ENCODE measurements around the gene CDC34. TPM values are rescaled to one million over a fixed set of nuclear protein-coding genes. Genes with fewer than 3 reads are reported as not detected.

CDC34 gene
- total RNA-seq, 2 donors from 2014 or later: 40.2 to 86.2 TPM

DNA sequence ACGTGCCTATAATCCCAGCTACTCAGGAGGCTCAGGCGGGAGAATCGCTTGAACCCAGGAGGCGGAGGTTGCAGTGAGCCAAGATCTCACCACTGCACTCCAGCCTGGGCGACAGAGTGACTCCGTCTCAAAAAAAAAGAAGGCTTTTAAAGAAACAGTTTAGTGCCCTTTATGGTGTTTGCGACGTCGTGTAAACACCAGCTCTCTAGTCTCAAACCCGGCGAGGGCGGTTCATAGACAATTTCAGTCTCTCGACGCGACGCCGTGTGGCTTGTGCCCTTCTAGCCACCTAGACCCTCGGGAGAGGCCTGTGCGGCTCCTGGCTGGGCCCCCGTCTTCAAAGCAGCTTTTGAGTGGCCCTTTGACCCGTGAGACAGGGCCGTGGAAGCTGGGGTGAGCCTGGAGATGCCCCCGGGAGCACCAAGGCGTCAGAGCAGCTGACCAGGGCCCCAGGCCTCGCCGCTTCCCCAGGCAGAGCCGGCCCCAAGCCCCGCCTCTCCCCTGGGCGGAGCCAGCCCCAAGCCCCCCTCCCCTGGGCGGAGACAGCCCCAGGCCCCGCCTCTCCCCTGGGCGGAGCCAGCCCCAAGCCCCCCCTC, 40.3 kb upstream of the CDC34 start:
- no peaks in the 10 kb centered on the region for H3K27me3 ChIP-seq (replicated peaks; ENCODE audit: insufficient read depth)
- TF ChIP-seq, protein P1, sequence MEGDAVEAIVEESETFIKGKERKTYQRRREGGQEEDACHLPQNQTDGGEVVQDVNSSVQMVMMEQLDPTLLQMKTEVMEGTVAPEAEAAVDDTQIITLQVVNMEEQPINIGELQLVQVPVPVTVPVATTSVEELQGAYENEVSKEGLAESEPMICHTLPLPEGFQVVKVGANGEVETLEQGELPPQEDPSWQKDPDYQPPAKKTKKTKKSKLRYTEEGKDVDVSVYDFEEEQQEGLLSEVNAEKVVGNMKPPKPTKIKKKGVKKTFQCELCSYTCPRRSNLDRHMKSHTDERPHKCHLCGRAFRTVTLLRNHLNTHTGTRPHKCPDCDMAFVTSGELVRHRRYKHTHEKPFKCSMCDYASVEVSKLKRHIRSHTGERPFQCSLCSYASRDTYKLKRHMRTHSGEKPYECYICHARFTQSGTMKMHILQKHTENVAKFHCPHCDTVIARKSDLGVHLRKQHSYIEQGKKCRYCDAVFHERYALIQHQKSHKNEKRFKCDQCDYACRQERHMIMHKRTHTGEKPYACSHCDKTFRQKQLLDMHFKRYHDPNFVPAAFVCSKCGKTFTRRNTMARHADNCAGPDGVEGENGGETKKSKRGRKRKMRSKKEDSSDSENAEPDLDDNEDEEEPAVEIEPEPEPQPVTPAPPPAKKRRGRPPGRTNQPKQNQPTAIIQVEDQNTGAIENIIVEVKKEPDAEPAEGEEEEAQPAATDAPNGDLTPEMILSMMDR (IDR thresholded peaks at IDR 0.05): no peak
- H3K9me3 ChIP-seq: no peaks in the 10 kb centered on the region
- no peak overlapping the region for H3K27ac ChIP-seq
- H3K4me3 ChIP-seq: no peak overlapping the region
- no peak for DNase-seq (ENCODE audit: low spot score)
- no peaks in the 10 kb centered on the region for H3K36me3 ChIP-seq
- H3K4me1 ChIP-seq (ENCODE audit: control insufficient read depth in 1 of 2, low read depth in 2 of 2): peaks cover 0 to 8% of the 10 kb centered on the region in 2 donors
- ATAC-seq (ENCODE audit: insufficient number of reproducible peaks, low FRiP score, low read depth): no peak

DNA sequence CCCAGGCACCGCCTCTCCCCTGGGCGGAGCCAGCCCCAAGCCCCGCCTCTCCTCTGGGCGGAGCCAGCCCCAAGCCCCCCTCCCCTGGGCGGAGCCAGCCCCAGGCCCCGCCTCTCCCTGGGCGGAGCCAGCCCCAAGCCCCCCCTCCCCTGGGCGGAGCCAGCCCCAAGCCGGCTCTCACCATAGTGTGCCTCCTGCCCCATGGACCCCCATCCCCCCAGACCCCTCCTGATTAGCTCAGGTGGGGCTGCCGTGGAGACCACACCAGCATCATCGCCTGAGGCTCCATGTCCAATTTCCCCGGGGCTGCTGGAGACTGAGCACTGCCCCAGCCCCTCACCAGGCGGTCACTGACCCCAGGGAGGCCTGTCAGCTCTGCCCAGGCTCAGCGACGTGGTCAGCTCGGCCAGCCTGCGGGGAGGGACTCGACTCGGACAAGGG, 39.4 kb upstream of the CDC34 start:
- ATAC-seq (ENCODE audit: insufficient number of reproducible peaks, low FRiP score, low read depth) (no peak), DNase-seq (ENCODE audit: low spot score) (no peak)
- Histone ChIP-seq H3K9me3 (no peaks in the 10 kb centered on the region), H3K27ac (no peak overlapping the region), H3K4me3 (no peak overlapping the region), H3K36me3 (no peaks in the 10 kb centered on the region), H3K4me1 (ENCODE audit: control insufficient read depth in 1 of 2, low read depth in 2 of 2) (peaks cover 0 to 8% of the 10 kb centered on the region in 2 donors), H3K27me3 (replicated peaks; ENCODE audit: insufficient read depth) (no peaks in the 10 kb centered on the region)
- TF ChIP-seq, protein P1 (IDR thresholded peaks at IDR 0.05): no peak

DNA sequence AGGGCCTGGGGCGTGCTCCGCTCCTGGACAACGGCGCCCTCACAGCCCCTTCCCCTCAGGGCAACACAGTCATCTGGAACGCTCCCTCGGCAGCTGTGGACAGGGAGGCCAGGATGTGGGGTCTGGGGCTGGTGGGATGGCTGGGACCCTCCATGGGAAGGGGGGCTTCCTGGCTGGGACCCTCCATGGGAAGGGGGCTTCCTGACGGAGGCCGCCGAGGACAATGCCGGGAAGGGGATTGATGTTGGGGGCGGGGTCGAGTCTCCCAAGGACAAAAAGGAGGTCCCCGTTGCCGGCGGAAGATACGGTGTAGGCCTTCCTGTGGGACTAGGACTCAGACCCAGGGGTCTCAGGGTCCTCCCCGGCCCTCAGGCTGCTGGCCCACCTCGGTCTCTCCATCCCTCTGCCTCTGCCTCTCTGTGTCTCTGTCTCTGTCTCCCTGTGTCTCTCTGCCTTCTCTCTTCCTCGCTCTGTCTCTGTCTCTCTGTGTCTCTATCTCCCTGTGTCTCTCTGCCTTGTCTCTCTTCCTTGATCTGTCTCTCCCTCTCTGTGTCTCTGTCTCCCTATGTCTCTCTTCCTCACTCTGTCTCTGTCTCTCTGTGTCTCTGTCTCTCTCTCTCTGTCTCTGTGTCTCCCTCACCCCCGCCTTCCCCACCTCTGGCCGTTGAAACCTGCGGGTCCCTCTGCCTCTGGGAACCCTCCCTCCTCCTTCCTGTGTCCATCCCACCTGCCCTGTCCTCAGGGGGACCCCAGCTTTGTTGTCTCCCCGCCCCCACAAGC, 38.0 kb upstream of the CDC34 start:
- Histone ChIP-seq H3K27ac (no peak overlapping the region), H3K36me3 (no peaks in the 10 kb centered on the region), H3K4me3 (no peak overlapping the region), H3K9me3 (no peaks in the 10 kb centered on the region), H3K4me1 (ENCODE audit: control insufficient read depth in 1 of 2, low read depth in 2 of 2) (peaks cover 0 to 16% of the 10 kb centered on the region in 2 donors), H3K27me3 (replicated peaks; ENCODE audit: insufficient read depth) (peaks cover 6% of the 10 kb centered on the region)
- TF ChIP-seq, protein P1 (IDR thresholded peaks at IDR 0.05): no peak
- no peak for ATAC-seq (ENCODE audit: insufficient number of reproducible peaks, low FRiP score, low read depth)
- DNase-seq (ENCODE audit: low spot score): no peak

DNA sequence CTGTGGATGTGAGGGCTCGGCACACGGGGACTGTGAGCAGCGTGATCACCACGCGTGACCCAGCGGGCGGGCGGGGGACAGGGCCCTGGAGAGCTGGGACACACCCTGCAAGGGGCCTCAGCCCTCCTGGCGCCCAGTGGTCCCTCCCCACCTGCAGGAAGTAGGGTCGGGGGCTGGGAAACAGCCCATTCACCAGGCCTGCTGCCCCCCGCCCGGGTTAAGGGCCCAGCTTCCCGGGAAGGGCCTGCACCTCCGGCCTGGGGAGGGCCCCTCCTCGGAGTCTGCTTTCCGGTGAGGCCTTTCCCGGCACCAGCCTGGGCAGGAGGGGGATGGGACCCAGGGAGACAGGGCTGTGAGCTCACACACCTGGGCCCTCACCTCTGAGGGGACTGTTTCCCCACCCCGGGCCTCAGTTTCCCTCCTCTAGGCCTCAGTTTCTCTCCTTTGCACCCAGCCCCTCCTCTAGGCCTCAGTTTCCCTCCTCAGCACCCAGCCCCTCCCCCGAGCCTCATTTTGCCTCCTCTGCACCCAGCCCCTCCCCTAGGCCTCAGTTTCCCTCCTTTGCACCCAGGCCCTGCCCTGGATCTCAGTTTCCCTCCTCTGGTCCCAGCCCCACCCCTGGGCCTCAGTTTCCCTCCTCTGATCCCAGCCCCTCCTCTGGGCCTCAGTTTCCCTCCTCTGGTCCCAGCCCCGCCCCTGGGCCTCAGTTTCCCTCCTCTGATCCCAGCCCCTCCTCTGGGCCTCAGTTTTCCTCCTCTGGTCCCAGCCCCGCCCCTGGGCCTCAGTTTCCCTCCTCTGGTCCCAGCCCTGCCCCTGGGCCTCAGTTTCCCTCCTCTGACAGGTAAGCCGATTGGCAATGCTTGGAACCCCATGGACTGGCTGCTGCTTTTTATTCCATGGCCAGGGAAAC, 37.1 kb upstream of the CDC34 start:
- TF ChIP-seq, protein P1 (IDR thresholded peaks at IDR 0.05): no peak
- ATAC-seq (ENCODE audit: insufficient number of reproducible peaks, low FRiP score, low read depth): no peak
- H3K27ac ChIP-seq: no peak overlapping the region
- no peaks in the 10 kb centered on the region for H3K9me3 ChIP-seq
- peaks cover 0 to 14% of the 10 kb centered on the region in 2 donors for H3K4me1 ChIP-seq (ENCODE audit: control insufficient read depth in 1 of 2, low read depth in 2 of 2)
- no peak overlapping the region for H3K4me3 ChIP-seq
- DNase-seq (ENCODE audit: low spot score): no peak
- no peaks in the 10 kb centered on the region for H3K36me3 ChIP-seq
- H3K27me3 ChIP-seq (replicated peaks; ENCODE audit: insufficient read depth): peaks cover 6% of the 10 kb centered on the region

DNA sequence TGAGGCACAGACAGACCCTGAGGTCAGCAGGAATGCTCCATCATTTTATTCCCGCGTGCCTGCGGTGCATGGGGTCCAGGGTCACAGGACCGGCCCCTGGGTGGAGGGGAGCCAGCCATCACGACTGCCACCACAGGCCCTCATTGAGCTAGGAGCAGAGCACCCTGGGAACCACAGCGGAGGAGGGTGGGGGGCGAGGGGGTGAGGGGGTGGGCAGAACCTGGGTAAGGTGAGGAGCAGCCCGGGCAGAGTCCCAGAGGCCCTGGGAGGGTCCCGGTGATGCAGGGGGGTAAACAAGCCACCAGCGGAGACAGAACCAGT, 36.5 kb upstream of the CDC34 start:
- no peak for DNase-seq (ENCODE audit: low spot score)
- no peak overlapping the region for H3K4me3 ChIP-seq
- peaks cover 0 to 8% of the 10 kb centered on the region in 2 donors for H3K4me1 ChIP-seq (ENCODE audit: control insufficient read depth in 1 of 2, low read depth in 2 of 2)
- TF ChIP-seq, protein P1 (IDR thresholded peaks at IDR 0.05): no peak
- no peaks in the 10 kb centered on the region for H3K36me3 ChIP-seq
- H3K27me3 ChIP-seq (replicated peaks; ENCODE audit: insufficient read depth): peaks cover 6% of the 10 kb centered on the region
- no peak overlapping the region for H3K27ac ChIP-seq
- no peak for ATAC-seq (ENCODE audit: insufficient number of reproducible peaks, low FRiP score, low read depth)
- H3K9me3 ChIP-seq: no peaks in the 10 kb centered on the region

All from thoracic aorta (tissue), 2 donors.